Vagina (tissue), 2 donors: ENCODE results near the gene EXD3. TPM values are rescaled to one million over a fixed set of nuclear protein-coding genes. Genes with fewer than 3 reads are reported as not detected.

ENCODE experiments used
- DNase-seq, 2 donors: peaks; one replicate each; pipeline ENCODE4 v3.0.0-alpha.2; 2017; ENCODE audit errors: extremely low spot score in 2 of 2
- H3K27ac ChIP-seq: fragments of 200-600 bp; sonication (generic); one replicate; pipeline ENCODE4 v1.5.1; 2019
- H3K27me3 ChIP-seq: fragments of 200-600 bp; sonication (generic); one replicate; pipeline ENCODE4 v1.5.1; 2019
- H3K36me3 ChIP-seq, 2 donors: fragments of 200-600 bp; sonication (generic); one replicate each; pipeline ENCODE4 v1.5.1; 2017 to 2019
- H3K4me1 ChIP-seq: fragments of 200-600 bp; sonication (generic); one replicate; pipeline ENCODE4 v1.5.1; 2019
- H3K4me3 ChIP-seq, 2 donors: fragments of 200-600 bp; sonication (generic); 1 replicate in 1 of 2; 2 replicates in 1 of 2; pipeline ENCODE4 v1.5.1; 2016 to 2019
- H3K9me3 ChIP-seq: fragments of 200-600 bp; sonication (generic); one replicate; pipeline ENCODE4 v1.5.1; 2019
- POLR2A ChIP-seq, 2 donors: fragments of 450-650 bp; IDR thresholded peaks; one replicate each; pipeline ENCODE4 v1.6.1; 2017; ENCODE audit warnings: antibody characterized with exemption in 2 of 2, mild to moderate bottlenecking in 2 of 2, moderate library complexity in 2 of 2
- POLR2AphosphoS5 ChIP-seq, 2 donors: sonication (generic); formaldehyde crosslinking; IDR thresholded peaks; one replicate each; pipeline ENCODE4 v1.9.0; 2017; ENCODE audit warnings: antibody characterized with exemption in 2 of 2, mild to moderate bottlenecking in 2 of 2, low read depth in 1 of 2; ENCODE audit not compliant: insufficient read depth in 1 of 2
- intact Hi-C: fragments of 100-400 bp; cut with DNase I; formaldehyde crosslinking; loops from one replicate; pipeline ENCODE4 v1.15.1; 2023
- total RNA-seq: library from RNA; depleted of rRNA; stranded (reverse); fragments of >200 nt; gene quantifications from one replicate; pipeline ENCODE4 v1.2.3, GENCODE V29; 2016
- TF ChIP-seq, protein P1 (sequence below), 3 experiments: fragments of 450-650 bp in 2 of 3; fragments of 200-600 bp in 1 of 3; sonication (generic) in 1 of 3; IDR thresholded peaks; one replicate each; pipeline ENCODE4 v1.5.1; 2017 to 2019; ENCODE audit warnings: antibody characterized with exemption in 3 of 3, mild to moderate bottlenecking in 2 of 3, moderate library complexity in 2 of 3

The EXD3 gene
- total RNA-seq, 1 donor from 2014 or later, result 35.6 TPM

GRCh38 chr9:137398561-137399468 is 24.1 kb downstream of the EXD3 start:
- Histone ChIP-seq H3K27ac (no peak overlapping the region), H3K27me3 (no peaks in the 10 kb centered on the region), H3K4me3 (no peak overlapping the region), H3K36me3 (no peaks in the 10 kb centered on the region), H3K4me1 (no peaks in the 10 kb centered on the region), H3K9me3 (no peaks in the 10 kb centered on the region)
- DNase-seq, result no peak
- TF ChIP-seq POLR2A (IDR thresholded peaks at IDR 0.05), result no peak
- TF ChIP-seq, protein P1, sequence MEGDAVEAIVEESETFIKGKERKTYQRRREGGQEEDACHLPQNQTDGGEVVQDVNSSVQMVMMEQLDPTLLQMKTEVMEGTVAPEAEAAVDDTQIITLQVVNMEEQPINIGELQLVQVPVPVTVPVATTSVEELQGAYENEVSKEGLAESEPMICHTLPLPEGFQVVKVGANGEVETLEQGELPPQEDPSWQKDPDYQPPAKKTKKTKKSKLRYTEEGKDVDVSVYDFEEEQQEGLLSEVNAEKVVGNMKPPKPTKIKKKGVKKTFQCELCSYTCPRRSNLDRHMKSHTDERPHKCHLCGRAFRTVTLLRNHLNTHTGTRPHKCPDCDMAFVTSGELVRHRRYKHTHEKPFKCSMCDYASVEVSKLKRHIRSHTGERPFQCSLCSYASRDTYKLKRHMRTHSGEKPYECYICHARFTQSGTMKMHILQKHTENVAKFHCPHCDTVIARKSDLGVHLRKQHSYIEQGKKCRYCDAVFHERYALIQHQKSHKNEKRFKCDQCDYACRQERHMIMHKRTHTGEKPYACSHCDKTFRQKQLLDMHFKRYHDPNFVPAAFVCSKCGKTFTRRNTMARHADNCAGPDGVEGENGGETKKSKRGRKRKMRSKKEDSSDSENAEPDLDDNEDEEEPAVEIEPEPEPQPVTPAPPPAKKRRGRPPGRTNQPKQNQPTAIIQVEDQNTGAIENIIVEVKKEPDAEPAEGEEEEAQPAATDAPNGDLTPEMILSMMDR (IDR thresholded peaks at IDR 0.05), result no peak
- intact Hi-C loops, result no loop called here

DNA sequence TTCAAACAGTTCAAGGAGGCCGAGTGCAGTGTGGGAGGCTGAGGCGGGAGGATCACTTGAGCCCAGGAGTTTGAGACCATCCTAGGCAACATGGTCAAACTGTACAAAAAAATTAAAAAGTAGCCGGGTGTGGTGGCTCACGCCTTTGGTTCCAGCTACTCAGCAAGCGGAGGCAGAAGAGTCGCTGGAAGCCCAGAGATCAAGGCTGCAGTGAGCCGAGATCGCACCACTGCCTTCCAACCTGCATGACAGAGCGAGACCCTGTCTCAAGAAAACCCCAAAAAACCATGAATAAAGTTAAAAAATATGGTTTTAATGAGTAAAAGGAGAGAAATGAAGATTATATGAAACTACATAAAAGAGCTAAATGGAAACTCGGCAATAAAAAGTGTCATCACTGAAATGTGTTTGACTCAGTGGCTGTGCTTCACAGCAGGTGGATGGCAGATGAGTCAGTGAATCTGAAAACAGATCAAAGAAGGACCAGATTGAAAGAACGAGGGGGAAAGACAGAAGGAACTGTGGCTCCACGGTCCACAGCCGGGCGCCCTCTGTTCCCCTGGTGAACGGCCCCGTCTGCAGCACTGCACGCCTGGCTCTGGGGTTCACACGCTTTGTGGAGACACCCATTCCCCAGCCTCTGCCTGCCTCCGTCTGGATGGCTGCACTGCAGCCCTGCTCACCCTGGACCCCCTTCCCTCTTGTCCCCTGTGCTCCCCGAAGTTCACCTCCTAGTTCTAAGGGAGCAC is 25.1 kb downstream of the EXD3 start:
- no peaks in the 10 kb centered on the region for H3K36me3 ChIP-seq
- intact Hi-C loops, result no loop called here
- no peaks in the 10 kb centered on the region for H3K9me3 ChIP-seq
- DNase-seq, result no peak
- H3K4me3 ChIP-seq, result no peak overlapping the region
- no peaks in the 10 kb centered on the region for H3K4me1 ChIP-seq
- no peaks in the 10 kb centered on the region for H3K27me3 ChIP-seq
- TF ChIP-seq POLR2A (IDR thresholded peaks at IDR 0.05), result no peak
- TF ChIP-seq, protein P1 (IDR thresholded peaks at IDR 0.05), result no peak
- no peak for TF ChIP-seq POLR2AphosphoS5 (IDR thresholded peaks at IDR 0.05; ENCODE audit: insufficient read depth in 1 of 2, low read depth in 1 of 2)
- H3K27ac ChIP-seq, result no peak overlapping the region

DNA sequence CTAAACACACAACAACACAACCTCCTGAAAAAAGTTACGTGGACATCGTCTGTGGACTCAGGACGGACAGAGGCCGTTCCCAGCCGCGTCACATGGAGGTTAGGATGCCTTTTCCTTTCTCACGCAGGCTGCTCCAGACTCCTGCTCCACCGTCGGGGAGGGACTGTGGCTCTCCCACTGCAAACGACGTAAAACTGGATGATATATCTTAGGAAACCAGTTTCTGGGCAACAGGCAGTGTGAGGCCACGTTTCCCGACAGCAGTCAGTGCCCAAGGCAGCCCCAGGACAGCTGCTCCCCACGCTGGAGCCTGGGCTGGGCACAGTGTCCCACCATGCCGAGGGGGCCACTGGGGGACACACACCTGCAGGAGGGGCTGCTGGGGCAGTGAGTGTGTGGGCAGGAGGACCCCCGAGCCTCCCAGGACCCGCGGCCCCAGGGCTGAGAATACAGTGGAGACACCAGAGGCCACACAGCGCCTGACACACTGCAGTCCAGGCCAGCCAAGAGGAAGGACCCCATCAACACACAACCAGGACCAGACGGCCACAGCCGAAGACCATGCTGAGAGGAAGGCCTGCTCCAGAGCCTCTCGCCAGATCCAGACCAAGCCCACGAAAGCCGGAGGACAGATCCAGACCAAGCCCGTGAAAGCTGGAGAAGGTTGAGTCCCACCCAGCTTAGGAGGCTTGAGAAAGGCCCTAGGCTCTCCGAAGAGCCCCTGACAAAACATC is 26.2 kb downstream of the EXD3 start:
- H3K36me3 ChIP-seq, result peaks cover 0 to 5% of the 10 kb centered on the region in 2 donors
- intact Hi-C loops, result no loop called here
- no peak for DNase-seq
- no peaks in the 10 kb centered on the region for H3K27me3 ChIP-seq
- no peak overlapping the region for H3K27ac ChIP-seq
- H3K9me3 ChIP-seq, result no peaks in the 10 kb centered on the region
- TF ChIP-seq POLR2A (IDR thresholded peaks at IDR 0.05) (no peak), POLR2AphosphoS5 (IDR thresholded peaks at IDR 0.05; ENCODE audit: insufficient read depth in 1 of 2, low read depth in 1 of 2) (no peak)
- TF ChIP-seq, protein P1 (IDR thresholded peaks at IDR 0.05), result no peak
- H3K4me3 ChIP-seq, result no peak overlapping the region
- no peaks in the 10 kb centered on the region for H3K4me1 ChIP-seq

DNA sequence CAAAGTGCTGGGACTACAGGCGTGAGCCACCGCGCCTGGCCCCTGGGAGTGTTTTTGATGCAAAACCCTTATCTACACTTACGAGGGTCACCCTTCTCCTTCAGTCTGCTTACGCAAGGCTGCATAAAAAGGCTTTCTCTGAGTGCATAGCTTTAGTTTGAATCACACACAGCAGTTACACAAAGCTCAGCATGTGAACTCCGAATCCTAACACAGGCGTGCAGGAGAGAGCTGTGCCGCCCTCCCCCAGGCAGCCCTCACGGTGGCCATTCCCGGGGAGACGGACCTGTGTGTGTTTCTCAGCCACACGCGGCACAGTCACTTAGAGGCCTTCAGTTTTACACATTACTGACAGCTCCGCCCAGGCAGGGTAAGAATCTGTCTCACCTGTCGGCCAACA is 26.7 kb downstream of the EXD3 start:
- TF ChIP-seq POLR2AphosphoS5 (IDR thresholded peaks at IDR 0.05; ENCODE audit: insufficient read depth in 1 of 2, low read depth in 1 of 2), result no peak
- peaks cover 0 to 5% of the 10 kb centered on the region in 2 donors for H3K36me3 ChIP-seq
- H3K27ac ChIP-seq, result no peak overlapping the region
- DNase-seq, result no peak
- H3K4me3 ChIP-seq, result no peak overlapping the region
- intact Hi-C loops, result no loop called here
- H3K9me3 ChIP-seq, result no peaks in the 10 kb centered on the region
- no peaks in the 10 kb centered on the region for H3K27me3 ChIP-seq
- H3K4me1 ChIP-seq, result no peaks in the 10 kb centered on the region

GRCh38 chr9:137395666-137396010 is 27.3 kb downstream of the EXD3 start:
- intact Hi-C loops, result no loop called here
- H3K9me3 ChIP-seq, result no peaks in the 10 kb centered on the region
- H3K4me3 ChIP-seq, result no peak overlapping the region
- H3K27me3 ChIP-seq, result no peaks in the 10 kb centered on the region
- H3K27ac ChIP-seq, result no peak overlapping the region
- H3K36me3 ChIP-seq, result peaks cover 0 to 5% of the 10 kb centered on the region in 2 donors
- no peak for DNase-seq
- TF ChIP-seq POLR2A (IDR thresholded peaks at IDR 0.05) (no peak), POLR2AphosphoS5 (IDR thresholded peaks at IDR 0.05; ENCODE audit: insufficient read depth in 1 of 2, low read depth in 1 of 2) (no peak)
- TF ChIP-seq, protein P1 (IDR thresholded peaks at IDR 0.05), result no peak
- H3K4me1 ChIP-seq, result no peaks in the 10 kb centered on the region
